H9 (cell line): ENCODE results near the gene ZNF280A. TPM values are rescaled to one million over a fixed set of nuclear protein-coding genes. Genes with fewer than 3 reads are reported as not detected.

Experiments used
- DNase-seq: peaks from one replicate; pipeline ENCODE4 v3.0.0-alpha.2; 2017
- H2AFZ ChIP-seq: one replicate; pipeline ENCODE4 v1.6.1; 2013; ENCODE audit warnings: mild to moderate bottlenecking, low read length, control low read depth, moderate library complexity
- H2AK5ac ChIP-seq: 2 replicates; pipeline ENCODE4 v1.6.1; 2013; ENCODE audit warnings: low read length, control low read depth, mixed read lengths; ENCODE audit not compliant: insufficient read length
- H2BK120ac ChIP-seq: one replicate; pipeline ENCODE4 v1.6.1; 2013; ENCODE audit warnings: low read depth, mild to moderate bottlenecking, low read length, control low read depth, inconsistent platforms; ENCODE audit not compliant: poor library complexity, severe bottlenecking
- H2BK12ac ChIP-seq: 2 replicates; pipeline ENCODE4 v1.6.1; 2013; ENCODE audit warnings: low read length, control low read depth, mixed read lengths, low read depth; ENCODE audit not compliant: insufficient read length
- H2BK15ac ChIP-seq: 2 replicates; pipeline ENCODE4 v1.6.1; 2013; ENCODE audit warnings: low read depth, low read length, control low read depth
- H2BK20ac ChIP-seq: one replicate; pipeline ENCODE4 v1.6.1; 2013; ENCODE audit warnings: low read depth, mild to moderate bottlenecking, low read length, control low read depth, inconsistent platforms; ENCODE audit not compliant: poor library complexity, severe bottlenecking
- H2BK5ac ChIP-seq: 2 replicates; pipeline ENCODE4 v1.6.1; 2013; ENCODE audit warnings: low read length, control low read depth, mixed read lengths; ENCODE audit not compliant: insufficient read length
- H3K14ac ChIP-seq: 2 replicates; pipeline ENCODE4 v1.6.1; 2013; ENCODE audit warnings: low read length, control low read depth; ENCODE audit not compliant: insufficient read depth
- H3K18ac ChIP-seq: 2 replicates; pipeline ENCODE4 v1.6.1; 2013; ENCODE audit warnings: low read depth, mild to moderate bottlenecking, mixed read lengths, low read length, control low read depth; ENCODE audit not compliant: insufficient read length
- H3K23ac ChIP-seq: 2 replicates; pipeline ENCODE4 v1.6.1; 2013; ENCODE audit warnings: low read length, control low read depth, mixed read lengths, low read depth; ENCODE audit not compliant: insufficient read length
- H3K23me2 ChIP-seq: 2 replicates; pipeline ENCODE4 v1.6.1; 2013; ENCODE audit warnings: low read depth, mild to moderate bottlenecking, mixed read lengths, low read length, control low read depth; ENCODE audit not compliant: insufficient read length, poor library complexity, severe bottlenecking
- H3K27ac ChIP-seq: 2 replicates; pipeline ENCODE4 v1.5.1; 2013; ENCODE audit warnings: low read length, control low read depth, mixed read lengths, low read depth; ENCODE audit not compliant: insufficient read length
- H3K27me3 ChIP-seq: 2 replicates; pipeline ENCODE4 v1.6.1; 2013; ENCODE audit warnings: low read length, control low read depth, inconsistent platforms; ENCODE audit not compliant: insufficient read depth
- H3K4ac ChIP-seq: 2 replicates; pipeline ENCODE4 v1.6.1; 2013; ENCODE audit warnings: low read depth, mild to moderate bottlenecking, control low read depth, inconsistent platforms, low read length, moderate library complexity
- H3K4me1 ChIP-seq: 2 replicates; pipeline ENCODE4 v1.6.1; 2013; ENCODE audit warnings: low read length, control low read depth, inconsistent platforms; ENCODE audit not compliant: insufficient read depth
- H3K4me2 ChIP-seq: 2 replicates; pipeline ENCODE4 v1.6.1; 2013; ENCODE audit warnings: low read length, control low read depth, mixed read lengths; ENCODE audit not compliant: insufficient read length, insufficient read depth
- H3K56ac ChIP-seq: 2 replicates; pipeline ENCODE4 v1.6.1; 2013; ENCODE audit warnings: low read depth, mild to moderate bottlenecking, mixed read lengths, low read length, control low read depth; ENCODE audit not compliant: insufficient read length
- H3K79me1 ChIP-seq: 2 replicates; pipeline ENCODE4 v1.6.1; 2013; ENCODE audit warnings: low read depth, mild to moderate bottlenecking, moderate library complexity, low read length, control low read depth, inconsistent platforms; ENCODE audit not compliant: insufficient read depth, poor library complexity, severe bottlenecking
- H3K79me2 ChIP-seq: 2 replicates; pipeline ENCODE4 v1.6.1; 2013; ENCODE audit warnings: low read length, control low read depth, inconsistent platforms; ENCODE audit not compliant: insufficient read depth
- H3K9ac ChIP-seq: 2 replicates; pipeline ENCODE4 v1.6.1; 2013; ENCODE audit warnings: low read length, control low read depth, mixed read lengths; ENCODE audit not compliant: insufficient read length; ENCODE audit errors: extremely low read depth
- H3K9me3 ChIP-seq: one replicate; pipeline ENCODE4 v1.6.1; 2013; ENCODE audit warnings: low read depth, low read length, inconsistent platforms; ENCODE audit not compliant: control insufficient read depth
- H3T11ph ChIP-seq: one replicate; pipeline ENCODE4 v1.6.1; 2013; ENCODE audit warnings: mild to moderate bottlenecking, low read length, control low read depth, inconsistent platforms
- H4K20me1 ChIP-seq: one replicate; pipeline ENCODE4 v1.6.1; 2013; ENCODE audit not compliant: control insufficient read depth, insufficient read length, insufficient read depth
- H4K5ac ChIP-seq: 2 replicates; pipeline ENCODE4 v1.6.1; 2013; ENCODE audit warnings: low read depth, mild to moderate bottlenecking, mixed read lengths, low read length, control low read depth; ENCODE audit not compliant: insufficient read length
- H4K8ac ChIP-seq: replicated peaks from 2 replicates; pipeline ENCODE4 v1.6.1; 2013; ENCODE audit warnings: low read length, control low read depth, mixed read lengths, low read depth; ENCODE audit not compliant: insufficient read length
- H4K91ac ChIP-seq: 2 replicates; pipeline ENCODE4 v1.6.1; 2013; ENCODE audit warnings: low read depth, mild to moderate bottlenecking, moderate library complexity, mixed read lengths, low read length, control low read depth; ENCODE audit not compliant: insufficient read length
- H3K27ac Mint-ChIP-seq, 3 experiments: 2 replicates in 2 of 3; 3 replicates in 1 of 3; pipeline ENCODE4 v1.8.0; 2020 to 2021; ENCODE audit warnings: mixed read lengths in 3 of 3, mild to moderate bottlenecking in 1 of 3, moderate library complexity in 1 of 3
- H3K27me3 Mint-ChIP-seq: 2 replicates; pipeline ENCODE4 v1.8.0; 2021; ENCODE audit warnings: low read depth, mild to moderate bottlenecking, moderate library complexity, mixed read lengths
- H3K36me3 Mint-ChIP-seq, 3 experiments: 2 replicates in 2 of 3; 3 replicates in 1 of 3; pipeline ENCODE4 v1.8.0; 2020 to 2021; ENCODE audit warnings: low read depth in 3 of 3, mixed read lengths in 3 of 3; ENCODE audit not compliant: insufficient read depth in 1 of 3
- H3K4me1 Mint-ChIP-seq, 2 experiments: 2 replicates each; pipeline ENCODE4 v1.8.0; 2020; ENCODE audit warnings: mixed read lengths in 2 of 2
- H3K4me3 Mint-ChIP-seq, 2 experiments: 2 replicates in 1 of 2; 3 replicates in 1 of 2; pipeline ENCODE4 v1.8.0; 2020 to 2021; ENCODE audit warnings: mild to moderate bottlenecking in 2 of 2, mixed read lengths in 2 of 2, moderate library complexity in 1 of 2
- H3K9me3 Mint-ChIP-seq, 2 experiments: 2 replicates in 1 of 2; 3 replicates in 1 of 2; pipeline ENCODE4 v1.8.0; 2020; ENCODE audit warnings: mild to moderate bottlenecking in 2 of 2, mixed read lengths in 2 of 2, moderate library complexity in 1 of 2
- CTCF ChIP-seq: fragments of 200-600 bp; sonication (generic); conservative IDR thresholded peaks from 3 replicates; pipeline ENCODE4 v1.8.0; 2021; ENCODE audit warnings: antibody characterized with exemption, mild to moderate bottlenecking
- WGBS: extraction: QIAGEN DNeasy Blood & Tissue Kit; methylation state at CpG from one replicate; pipeline ENCODE4 v1.1.7; 2013; ENCODE audit warnings: missing lambda C conversion rate, low lambda C conversion rate, mixed read lengths; ENCODE audit not compliant: insufficient read length; ENCODE audit errors: extremely low coverage; 5-methylcytosine and 5-hydroxymethylcytosine counted together
- total RNA-seq: library from RNA; stranded (reverse); gene quantifications from 2 replicates; pipeline ENCODE4 v1.2.1, GENCODE V29; 2021

Gene ZNF280A
- total RNA-seq, 1 experiment from 2014 or later: 0.13 TPM

GRCh38 chr22:22507743-22508273, 12.3 kb downstream of the ZNF280A start:
- H3T11ph ChIP-seq: no peak overlapping the region
- H3K14ac ChIP-seq: no peak overlapping the region
- H3K4ac ChIP-seq: no peak overlapping the region
- no peak overlapping the region for H2AK5ac ChIP-seq
- no peak overlapping the region for H2BK5ac ChIP-seq
- no peaks in the 10 kb centered on the region; the same call in 1 of the 2 replicates for H3K27me3 ChIP-seq
- H3K79me2 ChIP-seq: no peaks in the 10 kb centered on the region; the same call in 1 of the 2 replicates
- H4K91ac ChIP-seq: no peak overlapping the region
- H3K27ac ChIP-seq: no peak overlapping the region
- Mint-ChIP-seq H3K9me3 (peaks cover 18 to 22% of the 10 kb centered on the region in 2 experiments), H3K4me1 (peaks cover 6 to 8% of the 10 kb centered on the region in 2 experiments), H3K36me3 (peaks cover 27 to 47% (median 40%) of the 10 kb centered on the region in 3 experiments), H3K27me3 (peaks cover 60% of the 10 kb centered on the region), H3K27ac (no peak overlapping the region; a peak in 1 of 7 replicates), H3K4me3 (peak overlapping the region; percentile 87 to 89)
- WGBS: no CpG with 5 or more reads among the region's 13 CpGs
- DNase-seq: no peak
- H3K79me1 ChIP-seq: peaks cover 9% of the 10 kb centered on the region
- H3K18ac ChIP-seq: no peak overlapping the region
- H2BK20ac ChIP-seq: no peak overlapping the region
- H2BK120ac ChIP-seq: no peak overlapping the region
- H3K4me1 ChIP-seq: no peaks in the 10 kb centered on the region; the same call in 1 of the 2 replicates
- H3K56ac ChIP-seq: no peak overlapping the region
- no peaks in the 10 kb centered on the region for H4K20me1 ChIP-seq
- no peaks in the 10 kb centered on the region for H3K9me3 ChIP-seq
- no peak overlapping the region for H4K5ac ChIP-seq
- H3K9ac ChIP-seq: peak overlapping the region; percentile 27
- H3K4me2 ChIP-seq: peak overlapping the region; percentile 86
- H2AFZ ChIP-seq: no peak overlapping the region
- no peak overlapping the region for H3K23ac ChIP-seq
- no peak overlapping the region for H2BK12ac ChIP-seq
- H3K23me2 ChIP-seq: peaks cover 5% of the 10 kb centered on the region
- TF ChIP-seq CTCF: no peak
- H2BK15ac ChIP-seq: no peak overlapping the region
- H4K8ac ChIP-seq: no peak overlapping the region
